ENCODE data around the gene TUT1.

DNA sequence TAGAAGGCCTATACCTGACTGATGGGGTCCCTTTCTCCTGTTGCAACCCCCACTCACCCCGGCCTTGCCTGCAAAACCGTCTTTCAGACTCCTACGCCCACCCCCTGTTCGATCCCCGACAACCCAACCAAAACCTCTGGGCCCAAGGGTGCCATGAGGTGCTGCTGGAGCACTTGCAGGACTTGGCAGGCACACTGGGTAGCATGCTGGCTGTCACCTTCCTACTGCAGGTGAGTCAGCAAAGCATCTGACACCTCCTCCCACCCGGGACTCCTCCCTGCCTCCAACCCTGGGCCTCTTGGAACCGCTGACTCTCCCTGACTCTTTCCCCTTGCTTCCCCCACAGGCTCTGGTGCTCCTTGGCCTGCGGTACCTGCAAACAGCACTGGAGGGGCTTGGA, 23.0 kb upstream of the TUT1 start:
- TF ChIP-seq, protein P1, sequence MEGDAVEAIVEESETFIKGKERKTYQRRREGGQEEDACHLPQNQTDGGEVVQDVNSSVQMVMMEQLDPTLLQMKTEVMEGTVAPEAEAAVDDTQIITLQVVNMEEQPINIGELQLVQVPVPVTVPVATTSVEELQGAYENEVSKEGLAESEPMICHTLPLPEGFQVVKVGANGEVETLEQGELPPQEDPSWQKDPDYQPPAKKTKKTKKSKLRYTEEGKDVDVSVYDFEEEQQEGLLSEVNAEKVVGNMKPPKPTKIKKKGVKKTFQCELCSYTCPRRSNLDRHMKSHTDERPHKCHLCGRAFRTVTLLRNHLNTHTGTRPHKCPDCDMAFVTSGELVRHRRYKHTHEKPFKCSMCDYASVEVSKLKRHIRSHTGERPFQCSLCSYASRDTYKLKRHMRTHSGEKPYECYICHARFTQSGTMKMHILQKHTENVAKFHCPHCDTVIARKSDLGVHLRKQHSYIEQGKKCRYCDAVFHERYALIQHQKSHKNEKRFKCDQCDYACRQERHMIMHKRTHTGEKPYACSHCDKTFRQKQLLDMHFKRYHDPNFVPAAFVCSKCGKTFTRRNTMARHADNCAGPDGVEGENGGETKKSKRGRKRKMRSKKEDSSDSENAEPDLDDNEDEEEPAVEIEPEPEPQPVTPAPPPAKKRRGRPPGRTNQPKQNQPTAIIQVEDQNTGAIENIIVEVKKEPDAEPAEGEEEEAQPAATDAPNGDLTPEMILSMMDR (conservative IDR thresholded peaks at IDR 0.05; ENCODE audit: low read length): no peak
- no peak for TF ChIP-seq EZH2phosphoT487 (IDR thresholded peaks at IDR 0.05; ENCODE audit: borderline replicate concordance, low read depth, low read length)

Measured in OCI-LY7 (cell line).